NCI-H510A (cell line): ENCODE data around the gene COL24A1.
"Not testable (repeated sequence)": the region's sequence is repeated elsewhere in the genome, so short reads cannot be mapped to it uniquely, and the experiment has no call there.

Experiments used
- DNase-seq: peaks from one replicate; lab custom pipeline; 2025; lab: John Stamatoyannopoulos, UW

COL24A1 gene

DNA sequence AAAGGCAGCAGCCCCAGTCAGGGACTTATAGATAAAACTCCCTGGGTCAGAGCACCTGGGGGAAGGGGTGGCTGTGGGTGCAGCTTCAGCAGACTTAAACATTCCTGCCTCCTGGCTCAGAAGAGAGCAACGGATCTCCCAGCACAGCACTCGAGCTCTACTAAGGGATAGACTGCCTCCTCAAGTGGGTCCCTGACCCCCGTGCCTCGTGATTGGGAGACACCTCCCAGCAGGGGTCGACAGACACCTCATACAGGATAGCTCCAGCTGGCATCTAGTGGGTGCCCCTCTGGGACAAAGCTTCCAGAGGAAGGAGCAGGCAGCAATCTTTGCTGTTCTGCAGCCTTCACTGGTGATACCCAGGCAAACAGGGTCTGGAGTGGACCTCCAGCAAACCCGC is 84.1 kb downstream of the COL24A1 start:
- not testable (repeated sequence) for DNase-seq

DNA sequence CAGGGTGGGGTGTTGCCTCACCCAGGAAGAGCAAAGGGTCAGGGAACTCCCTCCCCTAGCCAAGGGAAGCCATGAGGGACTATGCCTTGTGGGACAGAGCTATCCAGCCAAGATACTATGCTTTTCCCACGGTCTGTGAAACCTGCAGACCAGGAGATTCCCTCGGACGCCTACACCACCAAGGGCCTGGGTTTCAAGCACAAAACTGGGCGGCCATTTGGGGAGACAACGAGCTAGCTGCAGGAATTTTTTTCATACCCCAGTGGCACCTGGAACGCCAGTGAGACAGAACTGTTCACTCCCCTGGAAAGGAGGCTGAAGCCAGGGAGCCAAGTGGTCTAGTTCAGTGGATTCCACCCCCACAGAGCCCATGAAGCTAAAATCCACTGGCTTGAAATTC is 84.7 kb downstream of the COL24A1 start:
- not testable (repeated sequence) for DNase-seq

- no peak for DNase-seq
These were observed 86.8 kb downstream of the COL24A1 start for GRCh38 chr1:86069757-86070145.

- DNase-seq = no peak
These were observed 87.5 kb downstream of the COL24A1 start for GRCh38 chr1:86068841-86069756.

GRCh38 chr1:86068271-86068721 is 88.3 kb downstream of the COL24A1 start:
- no peak for DNase-seq

- no peak for DNase-seq
These were observed 88.9 kb downstream of the COL24A1 start for GRCh38 chr1:86067626-86068025.

DNA sequence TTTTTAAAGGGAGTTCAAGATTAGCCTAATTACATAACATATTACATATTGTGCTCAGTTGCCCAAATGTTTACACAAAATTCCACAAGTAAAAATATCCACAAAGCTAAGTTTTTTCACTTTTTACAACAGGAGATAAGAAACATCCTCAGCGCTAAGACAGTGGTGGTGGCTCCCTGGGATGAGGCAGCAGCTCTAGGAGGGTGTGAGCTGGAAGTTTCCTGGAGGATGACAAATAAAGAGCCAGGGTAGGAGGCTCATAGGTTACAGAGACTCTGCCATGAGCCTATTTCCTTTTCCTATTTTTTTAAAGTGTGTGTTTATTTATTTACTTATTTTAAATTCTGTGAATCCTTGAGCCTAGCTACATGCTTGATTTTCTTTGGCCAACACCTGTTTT is 91.7 kb downstream of the COL24A1 start:
- DNase-seq = no peak

DNA sequence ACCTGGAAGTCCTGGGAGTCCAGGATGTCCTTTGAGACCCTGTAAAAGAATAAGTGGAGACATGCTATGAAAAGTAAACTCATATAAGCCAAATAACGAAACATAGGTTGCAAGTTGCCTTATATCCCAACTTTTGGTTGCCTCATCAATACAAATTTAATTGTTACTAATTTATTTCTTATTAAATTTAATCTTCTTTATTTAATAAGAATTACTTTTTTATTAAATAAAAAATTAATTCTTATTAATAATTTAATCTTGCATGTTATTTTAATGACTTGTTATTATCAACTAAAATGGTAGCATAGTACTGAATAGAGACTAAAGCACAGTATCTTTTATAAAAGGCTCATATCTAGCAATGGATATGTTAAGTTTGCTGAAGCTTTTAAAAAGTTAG is 92.9 kb downstream of the COL24A1 start:
- no peak for DNase-seq

- DNase-seq = no peak
These were observed 94.1 kb downstream of the COL24A1 start for GRCh38 chr1:86062453-86062852.

- DNase-seq = no peak
These were observed 95.0 kb downstream of the COL24A1 start for GRCh38 chr1:86061551-86061990.

GRCh38 chr1:86054396-86054795 is 102.2 kb downstream of the COL24A1 start:
- DNase-seq = no peak

GRCh38 chr1:86052948-86053698 is 103.4 kb downstream of the COL24A1 start:
- no peak for DNase-seq

DNA sequence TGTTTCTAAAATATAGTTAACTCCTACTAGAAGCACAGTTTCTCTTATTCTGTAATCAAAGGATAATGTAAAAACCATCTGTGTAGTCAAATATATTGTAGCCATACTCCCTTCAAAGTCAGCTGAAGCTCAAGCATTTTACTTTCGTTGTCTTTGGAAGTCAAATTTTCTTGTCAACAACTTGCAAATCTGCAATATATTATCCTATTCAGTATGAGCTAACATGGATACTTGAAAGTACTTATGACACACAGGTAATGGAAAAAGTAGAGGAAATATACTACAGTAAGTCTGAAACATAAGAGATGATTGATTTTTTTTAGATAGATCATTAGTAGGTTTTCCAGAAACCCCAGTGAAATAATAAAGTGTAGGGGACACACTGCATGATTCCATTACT is 121.5 kb downstream of the COL24A1 start:
- no peak for DNase-seq

GRCh38 chr1:86030180-86030579 is 126.4 kb downstream of the COL24A1 start:
- no peak for DNase-seq

DNA sequence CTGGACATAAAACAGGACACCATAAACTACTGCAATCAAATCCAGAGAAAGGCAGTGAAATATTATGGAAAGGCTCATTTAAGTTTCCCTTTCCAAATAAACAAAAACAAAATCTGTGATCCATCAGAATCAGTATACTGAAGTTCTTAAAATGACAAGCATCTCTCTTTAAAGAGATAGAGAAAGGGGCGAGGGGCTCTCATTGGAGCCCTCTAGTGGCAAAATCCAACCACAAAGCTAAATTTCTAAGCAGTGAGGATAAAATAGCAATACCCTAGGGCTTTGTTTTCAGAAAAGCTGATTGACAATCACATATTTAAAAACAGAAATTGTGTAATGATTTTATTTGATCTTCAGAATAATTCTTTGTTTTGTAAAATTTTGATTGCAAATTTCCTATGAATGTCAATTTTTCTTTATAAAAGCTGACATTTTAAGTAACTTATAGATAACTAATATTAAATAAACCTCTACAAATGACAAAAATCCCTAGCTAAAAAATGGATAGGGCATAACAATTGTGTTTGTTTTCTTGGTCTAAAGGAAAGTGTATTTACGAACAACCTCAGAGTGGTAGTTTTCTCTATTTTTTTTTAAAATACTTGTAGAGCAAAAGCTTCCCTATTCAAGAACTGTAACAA is 138.2 kb downstream of the COL24A1 start:
- no peak for DNase-seq

DNA sequence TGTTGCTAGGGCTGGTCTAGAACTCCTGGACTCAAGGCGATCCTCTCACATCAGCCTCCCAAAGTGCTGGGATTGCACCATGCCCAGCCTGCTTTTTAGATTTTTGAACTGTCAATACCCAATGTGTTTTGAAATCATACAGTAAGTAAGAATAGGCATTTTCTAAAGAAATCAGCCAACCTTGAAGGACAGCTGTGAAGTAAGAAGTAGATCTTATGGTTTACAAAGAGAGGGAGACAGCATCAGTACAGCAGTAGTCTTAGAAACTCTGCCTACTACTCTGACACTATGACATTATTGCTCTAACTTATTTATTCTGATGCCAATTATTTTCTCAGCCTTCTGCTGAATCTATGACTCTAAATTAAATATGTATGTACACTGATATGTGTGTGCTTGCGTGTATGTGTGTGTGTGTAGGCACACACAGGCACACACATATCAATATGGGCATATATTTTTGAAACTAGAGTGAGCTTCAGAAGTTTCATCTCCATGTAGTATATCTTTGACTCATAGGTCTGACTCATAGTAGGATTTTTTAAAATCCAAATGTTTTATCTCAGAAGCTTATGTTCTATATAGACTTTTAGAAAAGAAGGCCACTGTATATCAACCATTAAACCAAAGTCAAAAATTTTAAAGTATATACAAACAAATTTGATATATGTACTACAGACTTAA is 140.4 kb downstream of the COL24A1 start:
- no peak for DNase-seq

- DNase-seq = no peak
These were observed 141.2 kb downstream of the COL24A1 start for GRCh38 chr1:86015375-86015774.

DNA sequence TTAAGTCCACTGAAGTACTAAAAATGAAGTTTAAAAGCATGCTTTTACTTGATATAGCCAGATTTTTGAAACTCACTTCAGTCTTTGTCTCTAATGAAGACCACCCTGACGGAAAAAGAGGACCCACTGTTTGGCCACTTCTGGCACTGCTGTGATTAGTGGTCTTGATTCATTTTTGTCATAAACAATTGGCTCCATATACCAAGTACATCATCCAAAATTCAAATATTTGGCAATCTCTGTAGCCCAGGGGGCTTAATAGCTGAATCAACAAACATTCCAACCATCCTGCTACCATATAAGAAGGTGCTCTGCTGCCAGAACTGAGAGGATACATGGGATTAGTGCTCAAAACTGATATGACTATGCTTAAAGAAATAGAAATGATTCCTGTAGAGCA is 156.0 kb downstream of the COL24A1 start:
- DNase-seq = no peak

DNA sequence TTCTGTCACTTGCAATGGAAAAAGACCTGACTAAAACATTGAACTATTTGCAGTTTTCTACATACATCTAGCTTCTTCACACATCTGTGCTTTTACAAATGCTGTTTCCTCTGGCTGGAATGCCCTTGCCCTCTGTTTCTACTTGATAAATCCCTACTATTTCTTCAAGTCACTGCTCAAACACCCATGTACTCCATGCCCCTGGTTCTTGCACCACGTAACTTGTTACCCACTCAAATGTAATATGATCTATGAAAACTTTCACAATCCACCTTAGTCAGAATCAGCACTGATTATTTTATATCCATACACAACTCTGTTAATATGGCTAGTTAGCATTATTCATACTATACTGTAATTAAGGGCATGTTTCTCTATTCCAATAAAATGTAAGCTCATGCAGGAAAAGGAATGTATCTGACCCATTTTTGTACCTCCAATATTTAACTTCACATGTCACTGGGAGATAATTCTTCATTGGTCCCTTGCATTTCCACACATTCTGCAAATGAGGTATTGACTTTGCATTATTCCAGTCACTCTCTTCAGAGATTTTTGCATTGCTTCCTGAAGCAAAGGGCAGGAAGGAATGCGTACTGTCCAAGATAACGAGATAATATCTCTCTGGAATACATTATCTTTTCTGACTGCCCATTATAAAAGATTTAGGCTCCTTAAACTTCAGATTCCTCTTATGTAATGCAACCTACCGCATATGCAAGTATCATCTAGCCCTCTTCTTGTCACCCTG is 158.3 kb downstream of the COL24A1 start:
- DNase-seq = no peak

- no peak for DNase-seq
These were observed 163.8 kb downstream of the COL24A1 start for GRCh38 chr1:85992791-85993190.

DNA sequence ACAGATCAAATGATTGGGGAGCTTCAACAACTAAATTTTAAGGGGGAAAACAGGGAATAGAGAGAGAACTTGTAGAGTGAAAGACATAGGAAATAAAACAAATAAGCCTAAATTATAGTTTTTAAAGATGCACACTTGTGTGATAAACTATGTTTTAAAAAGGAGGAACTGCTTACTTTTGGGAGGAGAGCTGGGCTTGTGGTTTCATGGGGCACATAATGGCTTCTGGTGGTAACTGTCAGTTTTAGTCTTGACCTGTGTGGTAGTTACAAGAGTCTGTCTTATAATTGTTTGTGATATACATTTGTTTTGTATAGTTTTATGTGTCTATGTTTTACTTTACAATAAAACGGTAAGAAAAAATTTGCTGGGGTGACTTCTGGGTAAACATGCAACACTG is 165.3 kb downstream of the COL24A1 start:
- no peak for DNase-seq
